Measurements from ENCODE around the gene EMC9. TPM values are rescaled to one million over a fixed set of nuclear protein-coding genes. Genes with fewer than 3 reads are reported as not detected.

EMC9 gene
- total RNA-seq, 1 donor from 2014 or later = 22.6 TPM

DNA sequence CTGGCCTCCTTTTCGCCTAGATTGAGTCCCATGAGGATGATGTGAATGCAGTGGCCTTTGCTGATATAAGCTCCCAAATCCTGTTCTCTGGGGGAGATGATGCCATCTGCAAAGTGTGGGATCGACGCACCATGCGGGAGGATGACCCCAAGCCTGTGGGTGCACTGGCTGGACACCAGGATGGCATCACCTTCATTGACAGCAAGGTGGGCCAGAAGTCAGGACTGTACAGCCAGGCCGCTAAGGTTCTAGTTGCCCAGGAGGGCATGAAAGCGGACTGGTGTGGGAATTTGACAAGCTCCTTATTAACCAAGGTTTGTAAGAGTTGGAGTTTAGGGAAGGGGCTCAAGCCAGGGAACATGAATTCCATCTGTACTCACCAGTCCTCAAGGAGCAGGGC, 21.7 kb downstream of the EMC9 start:
- ChIA-PET CTCF (no interaction called here), POLR2A (interaction anchor here (1.0 kb wide), 1 partner anchor 16 kb away, joined by 4 read pairs; the partner anchor contains the start of gene PSME1)
- H3K4me3 Mint-ChIP-seq = no peak overlapping the region
- H3K9me3 Mint-ChIP-seq = no peaks in the 10 kb centered on the region
- no peak for ATAC-seq (ENCODE audit: low read depth)
- no peaks in the 10 kb centered on the region for H3K27me3 Mint-ChIP-seq
- H3K4me1 Mint-ChIP-seq = peaks cover 47% of the 10 kb centered on the region
- TF ChIP-seq, protein P1, sequence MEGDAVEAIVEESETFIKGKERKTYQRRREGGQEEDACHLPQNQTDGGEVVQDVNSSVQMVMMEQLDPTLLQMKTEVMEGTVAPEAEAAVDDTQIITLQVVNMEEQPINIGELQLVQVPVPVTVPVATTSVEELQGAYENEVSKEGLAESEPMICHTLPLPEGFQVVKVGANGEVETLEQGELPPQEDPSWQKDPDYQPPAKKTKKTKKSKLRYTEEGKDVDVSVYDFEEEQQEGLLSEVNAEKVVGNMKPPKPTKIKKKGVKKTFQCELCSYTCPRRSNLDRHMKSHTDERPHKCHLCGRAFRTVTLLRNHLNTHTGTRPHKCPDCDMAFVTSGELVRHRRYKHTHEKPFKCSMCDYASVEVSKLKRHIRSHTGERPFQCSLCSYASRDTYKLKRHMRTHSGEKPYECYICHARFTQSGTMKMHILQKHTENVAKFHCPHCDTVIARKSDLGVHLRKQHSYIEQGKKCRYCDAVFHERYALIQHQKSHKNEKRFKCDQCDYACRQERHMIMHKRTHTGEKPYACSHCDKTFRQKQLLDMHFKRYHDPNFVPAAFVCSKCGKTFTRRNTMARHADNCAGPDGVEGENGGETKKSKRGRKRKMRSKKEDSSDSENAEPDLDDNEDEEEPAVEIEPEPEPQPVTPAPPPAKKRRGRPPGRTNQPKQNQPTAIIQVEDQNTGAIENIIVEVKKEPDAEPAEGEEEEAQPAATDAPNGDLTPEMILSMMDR (IDR thresholded peaks at IDR 0.05) = no peak
- peaks cover 81% of the 10 kb centered on the region for H3K36me3 Mint-ChIP-seq (ENCODE audit: low read depth)
- no peak for DNase-seq
- no peak overlapping the region for H3K27ac Mint-ChIP-seq
- intact Hi-C loops (cut with micrococcal nuclease) = loop anchor here (10.0 kb wide), 1 partner anchor 1025 kb away; the partner anchor contains the start of genes ACIN1 and C14orf119

GRCh38 chr14:24117179-24117578, 24.2 kb downstream of the EMC9 start:
- ATAC-seq (ENCODE audit: low read depth) (no peak), DNase-seq (no peak)
- POLR2A ChIA-PET = interaction anchor here (1.0 to 6.1 kb wide), 7 partner anchors 9 to 44 kb away, joined by 3 to 239 read pairs (median 22); partner anchors contain the start of genes EMC9, IRF9, PCK2 and PSME1
- TF ChIP-seq, protein P1 (IDR thresholded peaks at IDR 0.05) = no peak
- intact Hi-C loops (cut with micrococcal nuclease) = loop anchor here (10.0 kb wide), 1 partner anchor 1022 kb away; the partner anchor contains the start of genes ACIN1 and C14orf119
- H3K27me3 Mint-ChIP-seq = no peaks in the 10 kb centered on the region
- H3K9me3 Mint-ChIP-seq = no peaks in the 10 kb centered on the region
- CTCF ChIA-PET = interaction anchor here (1.2 to 1.8 kb wide), 4 partner anchors 17 to 125 kb away, joined by 3 to 5 read pairs (median 4); partner anchors contain the start of genes PSME1 and TINF2
- H3K36me3 Mint-ChIP-seq (ENCODE audit: low read depth) = peaks cover 68% of the 10 kb centered on the region
- peaks cover 30% of the 10 kb centered on the region for H3K4me1 Mint-ChIP-seq
- H3K4me3 Mint-ChIP-seq = no peak overlapping the region
- no peak overlapping the region for H3K27ac Mint-ChIP-seq

DNA sequence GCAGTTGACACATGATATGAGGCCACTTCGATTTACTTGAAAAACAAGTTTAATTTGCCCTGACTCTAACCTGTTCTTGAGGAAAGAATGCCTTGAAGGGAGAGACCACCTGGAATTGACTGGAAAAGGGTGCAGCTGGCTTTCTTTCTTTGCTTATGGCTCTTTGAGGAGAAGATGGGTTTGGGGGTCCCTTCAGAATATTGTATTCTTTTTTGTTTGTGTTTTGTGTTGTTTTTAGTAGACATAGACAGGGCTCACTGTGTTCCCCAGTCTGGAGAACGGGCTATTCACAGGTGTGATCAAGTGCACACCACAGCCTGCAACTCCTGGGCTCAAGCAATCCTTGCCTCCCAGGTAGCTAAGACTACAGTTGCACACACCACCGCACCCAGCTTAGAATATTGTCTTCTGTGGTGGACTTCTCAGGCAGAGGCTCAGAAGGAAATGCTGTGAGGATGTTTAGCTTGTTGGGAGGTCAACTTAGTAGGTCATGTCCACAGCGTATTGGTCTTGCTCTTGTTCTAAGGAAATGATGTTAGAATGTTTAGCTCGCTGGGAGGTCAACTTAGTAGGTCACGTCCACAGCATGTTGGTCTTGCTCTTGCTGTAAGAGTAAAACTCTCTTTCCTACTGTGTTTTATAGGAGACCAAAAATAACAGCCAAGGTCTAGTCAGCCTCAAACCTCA, 25.1 kb downstream of the EMC9 start:
- TF ChIP-seq, protein P1 (IDR thresholded peaks at IDR 0.05) = no peak
- H3K4me3 Mint-ChIP-seq = peak overlapping the region; percentile 99
- peaks cover 63% of the 10 kb centered on the region for H3K36me3 Mint-ChIP-seq (ENCODE audit: low read depth)
- no peaks in the 10 kb centered on the region for H3K9me3 Mint-ChIP-seq
- DNase-seq = no peak
- H3K27me3 Mint-ChIP-seq = no peaks in the 10 kb centered on the region
- H3K4me1 Mint-ChIP-seq = peaks cover 27% of the 10 kb centered on the region
- no peak for ATAC-seq (ENCODE audit: low read depth)
- ChIA-PET POLR2A (interaction anchor here (0.7 to 6.1 kb wide), 7 partner anchors 11 to 126 kb away, joined by 3 to 239 read pairs (median 37); partner anchors contain the start of genes EMC9, IRF9, PCK2 and PSME1), CTCF (interaction anchor here (1.2 to 1.7 kb wide), 3 partner anchors 16 to 126 kb away, joined by 3 to 5 read pairs (median 3); partner anchors contain the start of genes PSME1 and TINF2)
- intact Hi-C loops (cut with micrococcal nuclease) = loop anchor here (10.0 kb wide), 1 partner anchor 1021 kb away; the partner anchor contains the start of genes ACIN1 and C14orf119
- peak overlapping the region; percentile 100 for H3K27ac Mint-ChIP-seq

GRCh38 chr14:24115422-24116127, 25.8 kb downstream of the EMC9 start:
- no peaks in the 10 kb centered on the region for H3K9me3 Mint-ChIP-seq
- peaks cover 27% of the 10 kb centered on the region for H3K4me1 Mint-ChIP-seq
- intact Hi-C loops (cut with micrococcal nuclease) = loop anchor here (1.0 to 10.0 kb wide), 5 partner anchors 8 to 1021 kb away; partner anchors contain the start of genes ACIN1, C14orf119, LTB4R and LTB4R2
- H3K4me3 Mint-ChIP-seq = peak overlapping the region; percentile 99
- ChIA-PET POLR2A (interaction anchor here (0.7 to 6.1 kb wide), 28 partner anchors 8 to 794 kb away, joined by 3 to 239 read pairs (median 12); partner anchors contain the start of genes CARMIL3, CHMP4A, CIDEB and EMC9), CTCF (interaction anchor here (1.0 to 2.6 kb wide), 8 partner anchors 10 to 193 kb away, joined by 3 to 15 read pairs (median 8); partner anchors contain the start of genes EMC9, IRF9 and PSME1)
- DNase-seq (peak; percentile 31), ATAC-seq (ENCODE audit: low read depth) (no peak)
- peaks cover 56% of the 10 kb centered on the region for H3K36me3 Mint-ChIP-seq (ENCODE audit: low read depth)
- peak overlapping the region; percentile 100 for H3K27ac Mint-ChIP-seq
- TF ChIP-seq, protein P1 (IDR thresholded peaks at IDR 0.05) = no peak
- no peaks in the 10 kb centered on the region for H3K27me3 Mint-ChIP-seq
